ENCODE measurements around the gene SCUBE3.

DNA sequence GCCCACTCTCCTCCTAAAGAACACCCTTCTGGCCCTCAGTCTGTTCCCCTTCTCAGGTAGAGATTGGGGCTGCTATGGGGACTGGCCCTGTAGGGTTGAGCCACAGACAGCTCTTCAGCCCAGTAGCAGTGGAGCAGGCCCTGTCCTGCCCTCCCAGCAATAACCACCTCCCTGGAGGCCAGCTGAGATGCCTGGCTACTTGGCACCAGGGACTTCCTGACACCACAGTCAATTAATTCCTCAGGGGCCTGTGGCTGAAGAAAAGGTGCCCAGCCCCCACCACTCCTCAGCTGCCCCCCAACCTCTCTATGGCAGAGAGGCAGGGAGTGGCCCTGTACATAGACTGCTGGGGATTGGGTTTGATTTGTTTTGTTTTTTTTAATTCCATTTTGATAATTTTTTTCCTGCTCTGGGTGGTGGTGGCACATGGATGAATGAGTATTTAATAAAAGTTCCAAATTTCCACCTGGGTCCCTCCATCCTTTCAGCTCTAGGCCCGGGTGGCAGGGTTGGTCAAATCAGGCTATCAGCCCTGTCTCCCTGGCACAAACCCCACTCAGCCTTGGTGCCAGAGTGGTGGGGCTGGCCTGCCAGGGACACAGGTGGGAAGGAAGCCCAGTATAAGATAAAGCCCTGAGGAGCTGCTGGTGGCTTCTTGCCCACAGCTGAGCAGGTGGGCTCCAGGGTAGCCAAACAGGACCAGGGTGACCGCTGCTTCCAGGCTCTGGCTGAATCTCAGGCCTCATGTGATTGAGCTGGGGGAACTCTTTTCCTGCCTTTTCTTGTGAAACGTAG is 82.0 kb downstream of the SCUBE3 start:
- TF ChIP-seq, protein P1, sequence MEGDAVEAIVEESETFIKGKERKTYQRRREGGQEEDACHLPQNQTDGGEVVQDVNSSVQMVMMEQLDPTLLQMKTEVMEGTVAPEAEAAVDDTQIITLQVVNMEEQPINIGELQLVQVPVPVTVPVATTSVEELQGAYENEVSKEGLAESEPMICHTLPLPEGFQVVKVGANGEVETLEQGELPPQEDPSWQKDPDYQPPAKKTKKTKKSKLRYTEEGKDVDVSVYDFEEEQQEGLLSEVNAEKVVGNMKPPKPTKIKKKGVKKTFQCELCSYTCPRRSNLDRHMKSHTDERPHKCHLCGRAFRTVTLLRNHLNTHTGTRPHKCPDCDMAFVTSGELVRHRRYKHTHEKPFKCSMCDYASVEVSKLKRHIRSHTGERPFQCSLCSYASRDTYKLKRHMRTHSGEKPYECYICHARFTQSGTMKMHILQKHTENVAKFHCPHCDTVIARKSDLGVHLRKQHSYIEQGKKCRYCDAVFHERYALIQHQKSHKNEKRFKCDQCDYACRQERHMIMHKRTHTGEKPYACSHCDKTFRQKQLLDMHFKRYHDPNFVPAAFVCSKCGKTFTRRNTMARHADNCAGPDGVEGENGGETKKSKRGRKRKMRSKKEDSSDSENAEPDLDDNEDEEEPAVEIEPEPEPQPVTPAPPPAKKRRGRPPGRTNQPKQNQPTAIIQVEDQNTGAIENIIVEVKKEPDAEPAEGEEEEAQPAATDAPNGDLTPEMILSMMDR (IDR thresholded peaks at IDR 0.05) = no peak
- TF ChIP-seq POLR2A (IDR thresholded peaks at IDR 0.05) = no peak
- no peak for TF ChIP-seq EP300 (IDR thresholded peaks at IDR 0.05; ENCODE audit: low read depth)
